CD1c-positive myeloid dendritic cell (primary cell): ENCODE results near the gene FRK.
"Not testable (repeated sequence)": the region's sequence is repeated elsewhere in the genome, so short reads cannot be mapped to it uniquely, and the experiment has no call there.

Experiments used
- DNase-seq: peaks from one replicate; pipeline ENCODE4 v3.0.0-alpha.2; 2016; ENCODE audit errors: extremely low spot score

FRK gene, protein sequence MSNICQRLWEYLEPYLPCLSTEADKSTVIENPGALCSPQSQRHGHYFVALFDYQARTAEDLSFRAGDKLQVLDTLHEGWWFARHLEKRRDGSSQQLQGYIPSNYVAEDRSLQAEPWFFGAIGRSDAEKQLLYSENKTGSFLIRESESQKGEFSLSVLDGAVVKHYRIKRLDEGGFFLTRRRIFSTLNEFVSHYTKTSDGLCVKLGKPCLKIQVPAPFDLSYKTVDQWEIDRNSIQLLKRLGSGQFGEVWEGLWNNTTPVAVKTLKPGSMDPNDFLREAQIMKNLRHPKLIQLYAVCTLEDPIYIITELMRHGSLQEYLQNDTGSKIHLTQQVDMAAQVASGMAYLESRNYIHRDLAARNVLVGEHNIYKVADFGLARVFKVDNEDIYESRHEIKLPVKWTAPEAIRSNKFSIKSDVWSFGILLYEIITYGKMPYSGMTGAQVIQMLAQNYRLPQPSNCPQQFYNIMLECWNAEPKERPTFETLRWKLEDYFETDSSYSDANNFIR

DNA sequence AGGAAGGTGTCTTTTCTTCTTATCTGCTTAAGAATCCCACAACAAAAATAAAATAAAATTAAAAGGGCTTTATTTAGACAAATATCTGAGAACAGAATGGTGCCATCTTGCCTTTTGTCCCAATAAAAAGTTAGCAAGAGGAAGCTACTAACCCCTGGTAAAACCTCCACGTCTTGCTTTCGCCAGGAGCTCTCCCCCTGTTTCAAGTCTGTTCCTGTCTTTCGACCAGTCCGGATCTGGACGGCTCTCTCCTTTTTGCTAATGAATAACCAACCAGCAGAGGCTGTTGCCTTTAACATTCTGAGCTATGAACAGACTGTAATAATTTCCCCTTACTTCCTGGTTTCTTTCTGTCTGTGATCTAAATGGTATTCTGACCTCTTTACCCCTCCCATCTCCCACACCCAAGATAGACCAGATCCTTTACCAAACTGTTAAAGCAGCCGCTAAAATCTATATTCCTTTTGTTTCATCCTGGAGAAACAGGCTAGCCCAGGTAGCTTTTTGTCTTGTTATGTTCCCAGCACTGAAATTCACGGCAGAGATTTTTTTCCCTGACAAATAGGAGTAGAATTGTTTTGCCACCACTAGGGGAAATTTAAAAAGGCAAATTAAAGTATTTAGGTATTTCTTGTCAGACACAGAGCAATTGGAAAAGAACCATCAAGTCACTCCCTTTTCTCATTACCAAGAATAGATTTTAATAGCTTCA is at the start of gene FRK:
Gene FRK (minus strand): TSS at position 320 of the 712 bp plus-strand sequence. CDS start 580 bp downstream, outside the sequence.
- DNase-seq: no peak

DNA sequence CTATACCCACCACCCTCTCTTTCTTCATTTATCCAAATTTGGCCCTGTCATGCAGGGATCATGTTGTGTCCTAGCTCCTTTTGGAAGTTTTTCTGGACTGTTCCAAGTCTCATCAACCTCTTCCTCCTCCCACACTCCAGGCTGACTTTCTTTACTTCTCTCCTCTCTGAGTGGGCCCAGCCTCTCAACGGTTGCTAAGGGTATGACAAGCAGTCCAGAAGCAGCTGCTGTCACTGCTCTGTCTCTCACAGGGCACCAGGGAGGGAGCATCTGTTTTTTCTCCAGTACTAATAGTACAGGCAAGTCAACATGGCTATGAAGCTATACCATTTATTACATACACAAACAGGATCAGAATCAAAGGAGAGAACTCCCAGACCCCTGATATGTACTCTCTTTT is 48.1 kb upstream of the FRK start:
- DNase-seq: no peak

DNA sequence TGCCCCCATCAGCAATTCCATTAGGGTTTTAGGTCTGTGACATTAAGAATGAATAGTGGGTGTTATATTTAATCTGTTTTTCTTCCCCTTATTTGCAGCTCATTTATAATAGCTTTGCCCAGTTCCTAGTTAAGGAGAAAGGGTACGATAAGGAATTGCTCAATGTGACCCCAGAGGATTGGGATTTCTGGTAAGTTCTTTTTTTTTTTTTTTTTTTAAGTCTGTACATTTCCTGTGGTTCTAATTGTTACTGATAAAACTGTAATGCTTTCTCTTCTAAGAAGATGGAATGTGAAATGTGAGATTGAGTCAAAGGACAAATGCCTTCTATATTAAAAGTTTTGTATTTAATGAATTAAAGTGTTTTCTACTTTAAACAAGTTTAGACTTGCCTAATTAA is 45.5 kb upstream of the FRK start:
- no peak for DNase-seq

DNA sequence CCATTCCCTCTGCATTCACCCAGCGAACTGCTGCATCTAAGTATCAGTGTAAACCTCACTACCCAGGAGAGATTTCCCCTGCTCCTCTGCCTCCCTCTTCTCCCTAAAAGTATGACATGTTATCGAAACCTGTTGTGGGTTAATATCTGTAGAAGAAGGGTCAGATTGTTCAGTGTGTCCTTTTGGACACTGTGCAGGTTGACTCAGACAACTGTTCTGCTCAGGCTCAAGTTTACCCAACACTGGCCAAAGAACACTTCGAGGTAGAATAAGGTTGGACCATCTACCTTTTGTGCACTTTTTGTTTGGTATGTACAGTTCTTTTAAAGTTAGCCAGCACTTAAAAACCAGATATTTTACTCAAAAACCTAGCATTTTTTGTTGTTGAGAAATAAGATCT is 44.6 kb upstream of the FRK start:
- DNase-seq: no peak

DNA sequence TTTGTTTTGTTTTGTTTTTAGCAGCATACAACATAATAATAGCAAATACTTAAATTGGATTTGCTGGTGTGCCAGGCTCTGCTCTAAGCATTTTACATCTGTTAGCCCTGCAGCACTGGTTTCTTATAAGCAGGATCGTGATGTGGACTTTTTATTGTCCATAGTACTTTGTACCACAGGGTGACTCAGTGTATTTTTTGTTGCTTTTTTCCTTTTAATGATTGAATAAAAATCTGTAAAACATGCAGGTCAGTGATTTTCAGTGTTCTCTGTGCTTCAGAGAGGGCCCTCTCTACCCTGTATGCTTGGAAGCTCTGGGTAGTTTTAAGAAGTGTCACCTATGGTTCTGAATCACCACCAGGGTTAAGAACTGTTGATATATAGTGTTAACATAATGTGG is 43.9 kb upstream of the FRK start:
- no peak for DNase-seq

DNA sequence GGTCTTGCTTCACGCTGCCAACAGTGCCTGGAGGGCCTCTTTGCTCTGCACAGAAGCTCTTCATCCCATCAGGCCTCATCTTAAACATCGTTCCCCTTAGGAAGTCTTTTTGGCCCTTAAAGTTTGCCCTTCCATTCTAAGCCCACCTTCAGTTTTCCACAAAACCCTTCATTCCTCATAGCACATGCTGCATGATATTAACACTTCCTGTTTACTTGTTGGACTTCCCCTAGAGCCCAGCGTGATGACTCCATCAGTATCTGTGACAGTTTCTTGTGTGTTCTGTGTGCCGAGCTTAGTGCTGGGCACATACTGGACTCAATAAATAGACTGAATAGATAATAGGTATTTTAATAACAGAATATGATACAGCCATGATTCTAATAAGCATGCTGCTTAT is 42.2 kb upstream of the FRK start:
- peak; percentile 14 for DNase-seq

DNA sequence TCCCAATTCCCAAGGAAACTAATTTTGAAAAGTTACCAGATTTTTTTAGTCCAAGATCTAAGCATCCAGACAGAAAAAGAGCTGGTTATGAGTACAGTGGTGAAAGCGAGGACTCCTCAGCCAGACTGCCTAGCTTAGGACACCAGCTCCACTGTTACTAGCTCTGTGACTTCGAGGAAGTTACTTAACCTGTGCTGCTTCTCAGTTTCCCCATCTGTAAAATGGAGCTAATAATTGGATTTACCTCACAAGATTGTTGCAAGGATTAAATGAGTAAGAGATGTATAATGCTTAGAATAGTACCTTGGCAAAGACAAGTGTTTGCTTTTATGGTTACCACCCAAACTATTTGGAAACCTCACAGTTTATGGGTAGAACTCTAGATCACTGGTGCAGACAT is 41.1 kb upstream of the FRK start:
- DNase-seq: no peak

DNA sequence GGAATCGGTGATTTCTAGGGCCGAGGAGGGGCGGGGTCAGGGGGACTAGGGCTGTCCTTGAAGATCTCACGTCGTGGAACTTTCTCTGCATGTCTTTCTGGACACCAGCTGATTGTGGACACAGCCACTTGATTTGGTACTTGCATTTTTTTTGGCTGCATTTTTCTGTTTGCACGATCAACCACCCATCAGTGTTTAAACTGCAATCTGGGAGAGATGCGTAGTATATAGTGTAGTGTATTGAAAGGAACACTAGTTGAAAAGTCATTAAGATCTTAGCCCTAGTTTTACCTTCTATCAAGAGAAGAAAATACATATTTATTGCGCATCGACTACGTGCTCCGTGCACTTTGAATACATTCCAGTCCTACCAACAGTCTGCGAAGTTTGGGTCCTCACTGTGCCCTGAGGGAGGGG is 40.6 kb upstream of the FRK start:
- DNase-seq: no peak

DNA sequence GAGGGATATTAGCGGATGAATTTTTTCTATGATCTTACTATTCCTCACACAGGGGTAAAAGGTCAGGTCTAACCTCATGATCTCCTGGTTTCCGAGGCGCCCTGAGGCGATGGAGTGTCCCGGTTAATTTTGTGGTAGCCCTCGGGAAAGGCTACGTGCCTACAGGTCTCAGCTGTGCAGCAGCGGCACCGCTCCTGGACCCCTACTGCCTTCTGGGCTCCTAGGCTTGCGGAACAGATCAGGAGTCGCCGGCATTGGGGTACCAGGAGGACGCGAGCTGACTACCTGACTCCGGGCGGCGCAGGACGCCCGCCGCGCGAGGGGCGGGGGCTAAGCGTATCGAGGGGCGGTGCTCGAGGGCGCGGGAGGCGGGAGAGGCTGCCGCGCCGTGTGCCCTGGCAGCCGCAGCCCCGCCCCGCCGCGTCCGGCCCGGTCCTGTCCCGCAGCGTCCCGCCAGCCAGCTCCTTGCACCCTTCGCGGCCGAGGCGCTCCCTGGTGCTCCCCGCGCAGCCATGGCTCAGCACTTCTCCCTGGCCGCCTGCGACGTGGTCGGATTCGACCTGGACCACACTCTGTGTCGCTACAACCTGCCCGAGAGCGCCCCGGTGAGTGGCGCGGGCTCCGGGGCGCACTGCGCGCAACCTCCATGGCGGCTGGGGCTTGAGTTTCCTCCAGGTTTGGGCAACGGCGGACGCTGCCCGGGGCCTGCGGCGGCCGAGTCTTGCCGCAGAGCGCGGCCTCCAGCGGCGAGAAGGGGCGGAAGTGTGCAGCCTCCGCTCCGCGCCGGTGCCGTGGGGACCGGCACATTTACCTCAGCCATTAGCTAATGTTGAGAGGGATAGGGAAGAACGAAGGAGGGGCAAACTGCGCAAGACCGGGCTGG is 40.0 kb upstream of the FRK start, which contains the start of gene NT5DC1:
Gene NT5DC1 (plus strand): TSS at position 435 of the 883 bp plus-strand sequence. CDS start 78 bp downstream, at position 513.
- peak; percentile 79 for DNase-seq

DNA sequence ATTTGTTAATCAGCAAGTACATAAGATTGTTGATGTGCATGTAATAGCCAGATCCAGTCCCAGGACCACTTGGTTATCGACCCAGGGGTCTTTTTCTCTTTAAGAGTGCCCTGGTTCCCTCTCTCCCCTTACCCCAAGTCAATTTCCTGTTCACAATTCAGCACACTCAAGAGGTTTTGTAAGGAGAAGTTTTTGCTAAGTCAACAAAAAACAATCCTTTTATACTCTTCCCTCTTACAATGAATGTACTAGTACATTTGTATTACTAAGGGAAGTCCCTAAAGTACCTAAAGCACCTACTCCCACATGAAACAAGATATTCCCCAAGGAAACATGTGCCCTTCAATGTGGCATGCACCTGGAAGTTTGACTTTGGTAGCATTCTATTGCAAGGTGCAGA is 38.3 kb upstream of the FRK start:
- DNase-seq: no peak

DNA sequence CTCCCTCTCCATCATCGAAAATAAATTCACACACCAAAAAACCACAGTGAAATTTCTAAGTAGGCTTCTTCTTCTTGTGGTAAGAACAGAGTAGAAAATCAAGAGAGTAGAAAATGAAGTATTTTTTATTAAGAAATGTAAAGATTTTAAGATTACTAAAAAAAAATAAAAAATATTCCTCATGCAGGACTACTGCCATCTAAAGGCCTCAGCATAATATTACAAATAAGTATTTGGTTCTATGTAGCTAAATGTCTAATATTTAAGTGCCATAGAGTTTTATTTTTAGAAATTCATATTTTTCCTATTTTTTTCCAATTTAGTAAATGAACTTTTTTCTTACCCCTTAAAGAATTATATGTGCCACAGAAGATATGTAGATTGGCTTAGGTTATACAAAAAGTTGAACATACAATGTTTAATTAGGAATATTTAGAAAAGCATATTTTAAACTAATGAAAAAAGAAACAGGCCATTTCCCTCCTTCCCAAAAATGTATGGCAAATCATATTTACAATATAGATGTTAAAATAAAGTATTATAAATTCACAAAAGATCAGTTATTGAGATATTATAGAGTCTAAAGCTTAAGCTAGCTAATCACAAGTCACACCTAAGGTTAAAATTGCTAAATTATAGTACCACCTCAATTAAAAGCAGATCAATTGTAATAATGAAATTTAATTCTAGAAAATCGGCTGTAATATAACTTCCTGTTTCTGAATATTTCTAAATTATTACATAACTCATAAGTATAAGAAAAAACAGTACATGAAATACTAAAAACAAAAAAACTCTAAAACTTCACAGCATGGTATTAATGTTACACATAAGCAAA is 36.5 kb upstream of the FRK start:
- DNase-seq: peak; percentile 23

DNA sequence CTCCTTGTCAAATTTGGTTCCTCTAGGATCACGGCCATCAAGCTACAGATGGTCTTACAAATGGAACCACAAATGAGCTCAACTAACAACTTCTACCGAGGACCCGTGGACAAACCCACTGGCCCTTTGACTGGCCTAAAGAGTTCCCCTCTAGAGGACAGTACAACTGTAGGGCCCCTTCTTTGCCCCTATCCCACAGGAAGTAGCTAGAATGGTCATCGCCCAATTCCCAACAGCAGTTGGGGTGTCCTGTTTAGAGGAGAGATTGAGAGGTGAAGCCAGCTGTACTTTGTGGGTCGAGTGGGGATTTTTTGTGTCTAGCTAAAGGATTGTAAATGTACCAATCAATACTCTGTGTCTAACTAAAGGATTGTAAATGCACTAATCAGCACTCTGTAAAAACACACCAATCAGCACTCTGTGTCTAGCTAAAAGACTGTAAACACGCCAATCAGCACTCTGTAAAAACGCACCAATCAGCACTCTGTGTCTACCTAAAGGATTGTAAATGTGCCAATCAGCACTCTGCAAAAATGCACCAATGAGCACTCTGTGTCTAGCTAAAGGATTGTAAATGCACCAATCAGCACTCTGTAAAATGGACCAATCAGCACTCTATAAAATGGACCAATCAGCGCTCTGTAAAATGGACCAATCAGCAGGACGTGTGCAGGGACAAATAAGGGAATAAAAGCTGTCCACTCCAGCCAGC is 35.5 kb upstream of the FRK start:
- not testable (repeated sequence) for DNase-seq

DNA sequence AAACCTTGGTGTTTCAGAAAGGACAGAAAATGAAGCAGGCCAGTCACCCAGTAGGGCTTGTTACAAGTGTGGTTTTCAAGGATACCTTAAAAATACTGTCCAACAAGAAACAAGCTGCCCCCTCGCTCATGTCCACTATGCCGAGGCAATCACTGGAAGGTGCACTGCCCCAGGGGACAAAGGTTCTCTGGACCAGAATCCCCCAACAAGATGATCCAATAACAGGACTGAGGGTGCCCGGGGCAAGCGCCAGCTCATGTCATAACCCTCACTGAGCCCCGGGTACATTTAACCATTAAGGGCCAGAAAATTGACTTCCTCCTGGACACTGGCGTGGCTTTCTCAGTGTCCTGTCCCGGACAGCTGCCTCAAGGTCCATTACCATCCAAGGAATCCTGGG is 33.4 kb upstream of the FRK start:
- DNase-seq: no peak

DNA sequence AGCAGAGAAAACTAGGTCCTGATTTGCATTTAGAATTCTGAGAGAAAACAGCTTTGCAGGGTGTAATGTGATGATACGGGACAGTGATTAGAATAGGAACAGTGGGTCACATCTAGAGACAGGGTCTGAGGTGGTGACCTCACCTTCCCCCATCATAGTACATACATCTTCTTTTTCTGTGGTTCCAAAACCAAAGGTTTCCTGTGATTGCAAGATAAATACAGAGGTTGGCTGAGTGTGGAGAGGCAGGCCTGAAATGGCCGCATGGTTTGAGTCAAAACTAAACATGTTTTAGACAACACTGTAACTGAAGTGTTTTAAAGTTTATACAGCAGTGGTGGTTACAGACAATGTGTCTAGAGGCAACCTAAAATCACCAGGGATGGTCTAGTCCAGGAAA is 29.6 kb upstream of the FRK start:
- no peak for DNase-seq

DNA sequence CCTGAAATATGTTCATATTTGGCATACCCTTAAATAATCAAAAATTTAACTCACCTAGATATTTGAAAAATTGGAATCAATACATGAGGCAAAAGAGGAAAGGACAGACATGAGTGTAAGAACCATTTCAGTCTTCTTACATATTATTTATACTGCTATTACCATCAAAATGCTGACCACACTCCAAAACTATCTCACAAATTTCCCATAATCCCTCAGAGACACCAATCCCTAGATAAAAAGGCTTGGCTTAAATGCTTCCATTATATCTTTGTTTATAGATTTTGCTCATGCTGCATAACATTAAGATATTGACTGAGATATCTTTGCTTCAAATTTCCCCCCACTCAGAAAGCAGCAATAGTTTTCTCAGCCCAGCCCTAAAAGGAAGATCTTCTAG is 28.3 kb upstream of the FRK start:
- DNase-seq: no peak

DNA sequence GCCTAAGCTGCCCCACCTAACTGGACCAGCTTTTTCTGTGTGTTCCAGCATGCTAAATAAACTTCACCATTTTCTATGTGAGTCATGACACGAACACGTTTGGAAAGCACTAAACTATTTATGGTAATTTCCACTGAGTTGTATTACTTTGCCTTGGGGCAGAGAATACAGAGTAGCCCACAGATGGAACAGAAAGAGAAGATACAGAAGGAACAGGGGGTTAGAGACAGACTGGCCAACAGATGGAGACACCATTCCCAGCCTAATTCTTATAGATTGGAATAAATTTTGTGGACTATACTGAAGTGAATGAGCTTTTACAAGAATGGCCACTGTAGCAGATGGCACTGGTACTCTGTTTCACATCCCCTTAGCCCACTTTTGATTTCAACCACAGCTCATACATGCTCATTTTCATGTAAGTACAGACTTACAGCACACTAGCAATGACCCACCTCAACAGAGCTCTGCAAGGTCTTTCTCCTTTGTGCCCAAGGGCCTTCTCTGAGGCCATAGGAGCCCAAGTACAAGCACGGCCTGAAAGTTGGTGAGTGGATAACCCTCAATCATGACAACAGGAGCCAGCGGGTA is 26.8 kb upstream of the FRK start:
- DNase-seq: no peak

DNA sequence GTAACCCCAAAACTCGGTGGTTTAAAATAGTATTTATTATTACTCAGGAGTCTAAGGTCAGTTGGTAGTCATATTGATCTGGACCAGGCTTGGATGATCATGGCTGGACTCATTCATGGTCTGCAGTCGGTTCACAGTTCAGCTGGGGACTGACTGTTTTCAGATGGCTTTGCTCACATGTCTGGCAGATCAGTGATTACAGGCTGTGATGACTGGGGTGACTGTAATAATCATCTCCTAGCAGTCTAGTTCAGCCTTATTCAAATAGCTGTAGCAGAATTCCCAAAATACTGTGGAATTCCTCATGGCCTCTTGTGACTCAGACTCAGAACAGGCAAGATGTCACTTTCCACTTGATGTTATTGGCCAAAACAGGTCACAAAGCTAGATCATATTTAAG is 23.6 kb upstream of the FRK start:
- no peak for DNase-seq

DNA sequence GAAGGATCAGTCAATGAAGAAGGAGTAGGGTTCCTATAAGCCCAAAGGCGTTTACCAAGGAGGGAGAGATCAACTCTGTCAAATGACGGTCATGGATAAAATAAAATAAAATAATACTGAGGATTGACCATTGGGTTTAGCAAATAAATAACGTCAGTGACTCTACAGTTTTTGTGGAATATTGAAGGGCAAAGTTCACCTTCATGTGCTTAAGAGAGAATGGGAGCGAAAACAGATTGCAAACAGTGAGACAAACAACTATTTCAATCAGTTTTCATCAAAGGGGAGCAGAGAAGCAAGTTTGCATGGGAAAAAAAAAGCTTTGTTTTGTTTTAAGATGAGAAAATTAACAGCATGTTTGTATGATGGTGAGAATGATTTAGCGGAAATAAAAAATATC is 22.4 kb upstream of the FRK start:
- DNase-seq: no peak

DNA sequence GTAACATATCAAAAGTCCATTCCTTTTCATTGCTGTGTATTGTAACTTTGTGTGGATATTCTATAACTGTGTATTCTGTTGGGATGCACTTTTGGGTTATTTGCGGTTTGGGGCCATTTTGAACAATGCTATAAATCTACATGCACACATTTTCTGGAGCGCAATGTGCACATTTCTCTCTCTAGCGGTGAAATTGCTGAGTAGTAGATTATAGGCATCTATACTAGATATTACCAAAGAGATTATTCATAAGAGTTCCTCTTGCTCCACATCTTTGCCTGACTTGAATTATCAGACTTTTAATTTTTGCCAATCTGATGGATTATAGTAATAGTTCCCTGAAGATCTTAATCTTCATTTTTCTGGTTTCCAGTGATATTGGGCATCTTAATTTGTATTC is 18.3 kb upstream of the FRK start:
- no peak for DNase-seq

DNA sequence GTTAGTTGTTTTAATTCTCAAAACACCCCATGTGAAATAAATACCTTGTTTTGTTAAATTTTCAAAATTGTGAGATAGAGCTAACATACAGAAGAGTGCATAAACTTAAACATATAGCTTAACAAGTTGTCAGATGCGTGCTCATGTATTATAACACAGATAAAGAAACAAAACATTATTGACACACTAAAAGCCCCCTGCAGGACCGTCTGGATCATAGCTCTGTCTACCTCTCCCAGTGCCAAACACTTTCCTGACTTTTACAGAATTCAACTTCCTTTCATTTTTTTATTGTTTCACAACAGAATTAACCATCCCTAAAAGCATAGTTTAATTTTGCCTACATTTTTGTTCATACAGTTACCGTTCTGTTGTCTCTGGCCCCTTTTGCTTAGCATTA is 17.8 kb upstream of the FRK start:
- no peak for DNase-seq
